ENCODE measurements around the gene TMEM179.

DNA sequence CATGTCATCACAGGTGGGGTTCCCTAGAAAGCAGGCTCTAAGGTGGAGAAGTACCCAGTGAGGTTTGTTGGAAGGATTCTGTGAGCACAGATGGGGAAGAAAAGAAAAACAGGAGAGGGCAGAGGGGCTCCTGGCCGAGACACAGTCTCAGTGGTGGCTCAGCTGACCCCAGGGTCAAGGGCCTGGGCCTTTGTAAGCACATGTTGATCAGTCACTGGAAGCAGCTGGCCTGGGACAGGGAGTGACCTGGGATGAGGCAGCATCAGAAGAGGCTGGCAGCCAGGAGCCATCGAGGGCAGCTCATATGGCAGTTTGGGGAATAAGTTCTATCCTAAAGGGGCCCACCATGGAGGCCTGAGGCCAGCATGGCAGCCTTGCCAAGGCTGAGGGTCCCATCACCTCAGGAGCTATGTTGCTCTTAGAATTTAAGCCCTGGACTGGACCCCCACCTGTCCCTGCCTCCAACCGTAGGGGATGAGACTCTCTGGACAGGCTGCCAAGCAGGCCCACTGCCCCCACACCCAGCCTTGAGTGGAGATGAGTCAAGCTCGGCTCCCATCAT, 6.3 kb upstream of the TMEM179 start:
- TF ChIP-seq, protein P1, sequence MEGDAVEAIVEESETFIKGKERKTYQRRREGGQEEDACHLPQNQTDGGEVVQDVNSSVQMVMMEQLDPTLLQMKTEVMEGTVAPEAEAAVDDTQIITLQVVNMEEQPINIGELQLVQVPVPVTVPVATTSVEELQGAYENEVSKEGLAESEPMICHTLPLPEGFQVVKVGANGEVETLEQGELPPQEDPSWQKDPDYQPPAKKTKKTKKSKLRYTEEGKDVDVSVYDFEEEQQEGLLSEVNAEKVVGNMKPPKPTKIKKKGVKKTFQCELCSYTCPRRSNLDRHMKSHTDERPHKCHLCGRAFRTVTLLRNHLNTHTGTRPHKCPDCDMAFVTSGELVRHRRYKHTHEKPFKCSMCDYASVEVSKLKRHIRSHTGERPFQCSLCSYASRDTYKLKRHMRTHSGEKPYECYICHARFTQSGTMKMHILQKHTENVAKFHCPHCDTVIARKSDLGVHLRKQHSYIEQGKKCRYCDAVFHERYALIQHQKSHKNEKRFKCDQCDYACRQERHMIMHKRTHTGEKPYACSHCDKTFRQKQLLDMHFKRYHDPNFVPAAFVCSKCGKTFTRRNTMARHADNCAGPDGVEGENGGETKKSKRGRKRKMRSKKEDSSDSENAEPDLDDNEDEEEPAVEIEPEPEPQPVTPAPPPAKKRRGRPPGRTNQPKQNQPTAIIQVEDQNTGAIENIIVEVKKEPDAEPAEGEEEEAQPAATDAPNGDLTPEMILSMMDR (IDR thresholded peaks at IDR 0.05; ENCODE audit: low read depth, low read length, poor library complexity, severe bottlenecking) = no peak
- no peak for TF ChIP-seq EZH2phosphoT487 (IDR thresholded peaks at IDR 0.05; ENCODE audit: borderline replicate concordance, low read length)

Data from DOHH2 (cell line).